ENCODE results near the gene UBE2S. TPM values are rescaled to one million over a fixed set of nuclear protein-coding genes. Genes with fewer than 3 reads are reported as not detected.
A peak's percentile ranks its signal among the peaks of the same experiment; 100 is the strongest.
"Not testable (repeated sequence)": the region's sequence is repeated elsewhere in the genome, so short reads cannot be mapped to it uniquely, and the experiment has no call there.

The UBE2S gene
- total RNA-seq (2021; fragmentation: NEBNext Ultra II Directional; extraction: Animal tissue kit (Norgen Biotek cat#: 25700)), result 100 to 1,000 TPM; 181 to 356 (median 309) TPM
- long read RNA-seq, transcript UBE2S-201 (4 exons, 2,548 nt), result major isoform, 5 of 17 reads
- long read RNA-seq, partial matches to known transcripts, result 12 of 17 reads
- long read RNA-seq, other reads (novel, unspliced or antisense), result 0 of 17 reads

- peaks cover 18% of the 10 kb centered on the region for H3K27me3 Mint-ChIP-seq (ENCODE audit: insufficient read depth)
- H3K9me3 Mint-ChIP-seq, DNase-seq: not testable (repeated sequence)
- peaks cover 31% of the 10 kb centered on the region for H3K36me3 Mint-ChIP-seq (ENCODE audit: low read depth)
- peaks cover 33% of the 10 kb centered on the region for H3K4me1 Mint-ChIP-seq (ENCODE audit: low read depth)
- H3K4me3 Mint-ChIP-seq, result peak within 1 kb of the TSS; percentile 91
- peak within 1 kb of the TSS; percentile 98 for H3K27ac Mint-ChIP-seq
Observed at GRCh38 chr19:55407550-55407799, at the start of gene UBE2S. TSS of gene UBE2S (minus strand) at chr19:55407788. CDS start at chr19:55407589, 199 bp downstream.

DNA sequence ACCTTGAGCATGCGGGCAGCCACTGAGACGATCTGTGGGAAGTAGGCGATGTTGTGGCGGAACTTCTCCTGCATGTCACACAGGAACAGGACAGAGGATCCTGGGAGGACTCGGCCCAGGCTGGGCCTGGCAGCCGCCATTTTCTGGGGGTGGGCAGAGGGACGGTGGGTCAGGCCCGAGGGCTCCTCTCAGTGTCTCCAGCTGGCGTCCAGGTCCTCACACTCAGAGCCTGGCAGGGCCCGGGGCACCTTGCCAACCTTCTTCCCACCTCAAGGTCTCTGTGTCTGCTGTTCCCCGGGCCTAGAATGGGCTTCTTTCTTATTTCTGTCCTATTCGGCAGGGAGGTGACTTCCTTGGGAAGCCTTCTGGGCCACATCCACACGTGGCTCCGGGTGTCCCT lies 48.8 kb upstream of the UBE2S start:
- no peaks in the 10 kb centered on the region for H3K9me3 Mint-ChIP-seq
- peaks cover 8% of the 10 kb centered on the region for H3K27me3 Mint-ChIP-seq (ENCODE audit: insufficient read depth)
- peaks cover 6% of the 10 kb centered on the region for H3K36me3 Mint-ChIP-seq (ENCODE audit: low read depth)
- H3K4me1 Mint-ChIP-seq (ENCODE audit: low read depth), result peaks cover 17% of the 10 kb centered on the region
- H3K4me3 Mint-ChIP-seq, result no peak overlapping the region
- DNase-seq, result no peak
- H3K27ac Mint-ChIP-seq, result no peak overlapping the region
- TF ChIP-seq, protein P1, sequence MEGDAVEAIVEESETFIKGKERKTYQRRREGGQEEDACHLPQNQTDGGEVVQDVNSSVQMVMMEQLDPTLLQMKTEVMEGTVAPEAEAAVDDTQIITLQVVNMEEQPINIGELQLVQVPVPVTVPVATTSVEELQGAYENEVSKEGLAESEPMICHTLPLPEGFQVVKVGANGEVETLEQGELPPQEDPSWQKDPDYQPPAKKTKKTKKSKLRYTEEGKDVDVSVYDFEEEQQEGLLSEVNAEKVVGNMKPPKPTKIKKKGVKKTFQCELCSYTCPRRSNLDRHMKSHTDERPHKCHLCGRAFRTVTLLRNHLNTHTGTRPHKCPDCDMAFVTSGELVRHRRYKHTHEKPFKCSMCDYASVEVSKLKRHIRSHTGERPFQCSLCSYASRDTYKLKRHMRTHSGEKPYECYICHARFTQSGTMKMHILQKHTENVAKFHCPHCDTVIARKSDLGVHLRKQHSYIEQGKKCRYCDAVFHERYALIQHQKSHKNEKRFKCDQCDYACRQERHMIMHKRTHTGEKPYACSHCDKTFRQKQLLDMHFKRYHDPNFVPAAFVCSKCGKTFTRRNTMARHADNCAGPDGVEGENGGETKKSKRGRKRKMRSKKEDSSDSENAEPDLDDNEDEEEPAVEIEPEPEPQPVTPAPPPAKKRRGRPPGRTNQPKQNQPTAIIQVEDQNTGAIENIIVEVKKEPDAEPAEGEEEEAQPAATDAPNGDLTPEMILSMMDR (IDR thresholded peaks at IDR 0.05), result no peak

DNA sequence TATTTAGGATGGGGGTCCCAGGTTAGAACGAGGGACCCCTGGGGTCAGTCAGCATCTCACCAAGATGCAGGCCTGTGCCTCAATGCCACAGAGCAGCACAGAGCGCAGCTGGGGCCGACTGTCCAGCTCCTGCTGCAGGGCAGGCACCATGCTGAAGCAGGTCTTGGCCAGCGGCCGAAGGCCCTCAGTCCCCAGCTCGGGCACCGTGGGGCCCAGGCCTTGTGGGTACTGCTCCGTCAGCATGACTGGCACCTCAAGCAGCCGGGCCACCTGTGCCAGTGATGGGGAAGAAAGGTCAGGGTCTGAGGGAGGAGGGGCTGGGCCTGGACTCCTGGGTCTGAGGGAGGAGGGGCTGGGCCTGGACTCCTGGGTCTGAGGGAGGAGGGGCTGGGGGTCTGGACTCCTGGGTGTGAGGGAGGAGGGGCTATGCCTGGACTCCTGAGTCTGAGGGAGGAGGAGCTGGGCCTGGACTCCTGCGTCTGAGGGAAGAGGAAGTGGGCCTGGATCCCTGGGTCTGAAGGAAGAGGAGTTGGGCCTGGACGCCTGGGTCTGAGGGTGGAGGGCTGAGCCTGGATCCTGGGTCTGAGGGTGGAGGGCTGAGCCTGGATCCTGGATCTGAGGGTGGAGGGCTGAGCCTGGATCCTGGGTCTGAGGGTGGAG lies 48.1 kb upstream of the UBE2S start:
- H3K36me3 Mint-ChIP-seq (ENCODE audit: low read depth), result peaks cover 6% of the 10 kb centered on the region
- peaks cover 14% of the 10 kb centered on the region for H3K4me1 Mint-ChIP-seq (ENCODE audit: low read depth)
- peaks cover 10% of the 10 kb centered on the region for H3K27me3 Mint-ChIP-seq (ENCODE audit: insufficient read depth)
- TF ChIP-seq, protein P1 (IDR thresholded peaks at IDR 0.05), result no peak
- no peak overlapping the region for H3K4me3 Mint-ChIP-seq
- no peaks in the 10 kb centered on the region for H3K9me3 Mint-ChIP-seq
- H3K27ac Mint-ChIP-seq, result no peak overlapping the region
- no peak for DNase-seq

DNA sequence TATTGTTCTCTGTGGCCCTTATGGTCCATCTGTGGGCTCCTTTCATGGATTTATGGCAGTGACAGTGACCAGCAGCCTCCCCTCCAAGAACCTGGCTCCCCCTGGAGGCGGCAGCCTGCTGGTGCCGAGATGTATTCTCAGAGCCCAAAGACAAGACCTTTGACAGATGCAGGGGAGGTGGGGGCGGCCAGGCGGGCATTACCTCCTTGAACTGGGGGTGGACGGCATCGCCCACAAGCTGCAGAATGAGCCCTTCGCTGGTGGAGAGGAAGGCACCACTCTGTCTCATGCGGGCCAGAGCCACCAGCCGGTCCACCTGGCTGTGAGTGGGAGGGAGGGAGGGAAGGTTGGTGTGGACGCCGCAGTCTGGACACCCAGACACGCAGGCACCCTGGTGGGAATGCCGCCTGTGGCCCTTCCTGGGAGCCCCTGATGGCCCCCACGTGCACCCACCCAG lies 47.2 kb upstream of the UBE2S start:
- Mint-ChIP-seq H3K27me3 (ENCODE audit: insufficient read depth) (peaks cover 15% of the 10 kb centered on the region), H3K4me1 (ENCODE audit: low read depth) (peaks cover 5% of the 10 kb centered on the region), H3K36me3 (ENCODE audit: low read depth) (peaks cover 6% of the 10 kb centered on the region), H3K4me3 (no peak overlapping the region), H3K27ac (no peak overlapping the region), H3K9me3 (no peaks in the 10 kb centered on the region)
- TF ChIP-seq, protein P1 (IDR thresholded peaks at IDR 0.05), result peak; percentile 82
- peak; percentile 37 for DNase-seq

DNA sequence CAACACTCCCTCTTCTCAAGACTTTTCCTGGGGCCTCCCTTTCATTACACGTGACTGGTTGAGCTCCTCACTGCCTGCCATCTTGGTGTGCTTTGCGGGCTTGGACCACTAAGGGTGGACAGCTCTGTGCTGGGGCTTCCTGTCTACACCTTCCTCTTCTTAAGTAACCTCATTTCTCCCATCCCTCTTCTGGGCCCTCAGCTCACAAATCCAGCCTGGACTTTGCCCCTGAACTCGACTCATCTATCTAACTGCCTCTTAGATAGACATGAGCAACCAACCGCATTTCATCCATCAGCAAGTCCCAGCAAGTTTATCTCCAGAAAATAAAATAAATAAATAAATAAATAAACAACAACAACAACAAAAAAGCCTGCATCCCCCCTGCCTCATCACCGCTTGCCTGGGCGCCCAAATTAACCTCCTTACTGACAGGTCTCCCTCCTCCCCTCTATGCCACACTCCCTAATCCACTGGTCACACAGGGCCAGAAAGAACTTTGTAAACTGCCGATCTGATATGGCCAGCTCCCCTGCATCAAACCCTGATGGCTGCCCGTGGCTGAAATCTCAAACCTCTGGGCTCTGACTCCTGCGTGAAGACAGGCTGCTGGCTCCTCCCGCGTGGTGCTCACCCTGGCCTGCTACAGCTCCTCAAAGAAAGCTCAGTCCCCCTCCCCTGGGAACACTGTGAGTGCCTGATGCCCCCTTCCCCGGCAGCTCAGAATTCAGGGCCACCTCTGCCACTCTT lies 46.1 kb upstream of the UBE2S start:
- Mint-ChIP-seq H3K9me3 (no peaks in the 10 kb centered on the region), H3K27me3 (ENCODE audit: insufficient read depth) (peaks cover 16% of the 10 kb centered on the region), H3K36me3 (ENCODE audit: low read depth) (peaks cover 6% of the 10 kb centered on the region), H3K4me3 (no peak overlapping the region), H3K4me1 (ENCODE audit: low read depth) (no peaks in the 10 kb centered on the region), H3K27ac (no peak overlapping the region)
- TF ChIP-seq, protein P1 (IDR thresholded peaks at IDR 0.05), result no peak
- no peak for DNase-seq
